Measurements from ENCODE around the gene RIPOR1.
"Not testable (repeated sequence)": the region's sequence is repeated elsewhere in the genome, so short reads cannot be mapped to it uniquely, and the experiment has no call there.

Gene RIPOR1

DNA sequence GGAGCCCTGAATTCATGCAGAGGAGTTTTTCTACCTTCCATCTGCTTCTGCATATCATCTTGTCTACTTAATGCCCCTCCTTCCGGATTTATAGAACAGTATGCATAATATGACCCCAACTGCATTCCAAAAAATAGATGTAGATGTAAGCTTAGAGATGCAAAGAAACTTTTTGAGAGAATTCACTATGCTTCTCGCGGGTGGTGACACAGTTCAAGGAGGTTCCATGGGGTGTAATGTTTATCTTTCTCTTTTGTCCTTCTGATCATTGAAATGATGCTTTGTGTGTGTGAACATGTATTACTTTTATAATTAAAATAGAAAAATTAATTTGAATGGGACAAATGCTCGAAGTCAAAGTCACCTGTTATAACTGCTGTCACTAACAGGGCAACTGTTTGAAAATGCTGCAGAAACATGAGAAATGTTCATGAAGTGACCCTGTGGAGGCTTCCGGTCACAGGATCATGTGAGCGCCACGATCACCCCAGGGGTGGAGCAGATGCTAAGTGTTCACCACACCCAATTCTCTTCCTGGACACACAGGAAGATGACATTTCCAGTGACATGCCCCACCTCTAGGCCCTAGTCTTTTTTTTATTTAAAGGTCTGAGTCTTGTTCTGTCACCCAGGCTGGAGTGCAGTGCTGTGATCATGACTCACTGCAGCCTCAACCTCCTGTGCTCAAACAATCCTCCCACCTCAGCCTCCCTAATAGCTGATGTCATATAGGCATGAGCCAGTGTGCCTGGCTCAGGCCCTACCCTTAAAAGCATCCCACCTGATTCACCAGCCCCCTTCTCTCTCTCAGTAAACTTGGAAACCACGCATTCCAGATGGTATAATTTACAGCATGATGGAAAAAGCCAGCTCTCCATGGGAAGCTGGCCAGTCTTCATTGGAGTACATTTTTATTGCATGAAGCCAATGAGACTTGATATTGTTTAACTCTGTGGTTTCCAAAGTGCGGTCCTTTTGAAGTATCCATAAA, 24.3 kb upstream of the RIPOR1 start:
- H3K4me3 ChIP-seq (ENCODE audit: control insufficient read depth, low read depth, low read length): no peak overlapping the region
- TF ChIP-seq, protein P1, sequence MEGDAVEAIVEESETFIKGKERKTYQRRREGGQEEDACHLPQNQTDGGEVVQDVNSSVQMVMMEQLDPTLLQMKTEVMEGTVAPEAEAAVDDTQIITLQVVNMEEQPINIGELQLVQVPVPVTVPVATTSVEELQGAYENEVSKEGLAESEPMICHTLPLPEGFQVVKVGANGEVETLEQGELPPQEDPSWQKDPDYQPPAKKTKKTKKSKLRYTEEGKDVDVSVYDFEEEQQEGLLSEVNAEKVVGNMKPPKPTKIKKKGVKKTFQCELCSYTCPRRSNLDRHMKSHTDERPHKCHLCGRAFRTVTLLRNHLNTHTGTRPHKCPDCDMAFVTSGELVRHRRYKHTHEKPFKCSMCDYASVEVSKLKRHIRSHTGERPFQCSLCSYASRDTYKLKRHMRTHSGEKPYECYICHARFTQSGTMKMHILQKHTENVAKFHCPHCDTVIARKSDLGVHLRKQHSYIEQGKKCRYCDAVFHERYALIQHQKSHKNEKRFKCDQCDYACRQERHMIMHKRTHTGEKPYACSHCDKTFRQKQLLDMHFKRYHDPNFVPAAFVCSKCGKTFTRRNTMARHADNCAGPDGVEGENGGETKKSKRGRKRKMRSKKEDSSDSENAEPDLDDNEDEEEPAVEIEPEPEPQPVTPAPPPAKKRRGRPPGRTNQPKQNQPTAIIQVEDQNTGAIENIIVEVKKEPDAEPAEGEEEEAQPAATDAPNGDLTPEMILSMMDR (IDR thresholded peaks at IDR 0.05; ENCODE audit: control insufficient read depth, insufficient read depth, low read depth, low read length, missing control alignments): no peak
- no peak for DNase-seq (ENCODE audit: low read depth)

DNA sequence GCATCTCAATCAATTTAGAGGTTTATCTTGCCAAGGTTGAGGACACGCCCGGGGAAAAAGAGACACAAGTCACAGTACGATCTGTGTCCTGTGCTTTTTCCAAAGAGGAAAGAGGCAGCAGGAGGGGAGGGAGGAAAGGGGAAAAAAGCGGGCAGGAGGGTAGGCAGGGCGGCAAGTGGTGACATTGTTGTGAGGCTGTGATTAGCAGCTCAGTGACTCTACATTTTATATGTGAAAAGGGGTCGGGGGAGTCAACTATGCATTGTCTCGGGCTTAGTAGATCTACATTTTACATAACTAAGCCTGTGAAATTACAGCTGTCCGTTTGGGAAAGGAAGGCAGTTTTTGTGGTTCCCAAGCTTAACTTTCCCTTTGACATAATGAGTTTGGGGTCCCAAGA, 22.2 kb upstream of the RIPOR1 start:
- no peak for DNase-seq (ENCODE audit: low read depth)
- TF ChIP-seq, protein P1 (IDR thresholded peaks at IDR 0.05; ENCODE audit: control insufficient read depth, insufficient read depth, low read depth, low read length, missing control alignments): no peak
- H3K4me3 ChIP-seq (ENCODE audit: control insufficient read depth, low read depth, low read length): no peak overlapping the region

DNA sequence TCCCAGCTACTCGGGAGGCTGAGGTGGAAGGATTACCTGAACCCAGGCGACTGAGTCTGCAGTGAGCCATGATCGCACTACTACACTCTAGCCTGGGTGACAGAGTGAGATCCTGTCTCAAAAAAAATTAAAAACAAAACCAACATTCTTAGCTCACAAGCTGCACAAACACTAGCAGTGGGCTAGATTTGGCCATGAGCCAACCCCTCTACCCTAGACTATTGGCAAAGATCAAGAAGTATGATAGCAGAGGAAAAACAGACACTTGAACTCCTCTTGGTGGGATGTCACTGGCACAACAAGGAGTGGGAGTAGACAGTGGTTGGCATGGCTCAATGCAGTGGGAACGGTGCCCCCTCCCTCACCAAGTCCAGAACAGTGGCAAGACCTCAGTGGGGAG, 19.6 kb upstream of the RIPOR1 start:
- TF ChIP-seq, protein P1 (IDR thresholded peaks at IDR 0.05; ENCODE audit: control insufficient read depth, insufficient read depth, low read depth, low read length, missing control alignments): no peak
- no peak for DNase-seq (ENCODE audit: low read depth)
- H3K4me3 ChIP-seq (ENCODE audit: control insufficient read depth, low read depth, low read length): no peak overlapping the region

DNA sequence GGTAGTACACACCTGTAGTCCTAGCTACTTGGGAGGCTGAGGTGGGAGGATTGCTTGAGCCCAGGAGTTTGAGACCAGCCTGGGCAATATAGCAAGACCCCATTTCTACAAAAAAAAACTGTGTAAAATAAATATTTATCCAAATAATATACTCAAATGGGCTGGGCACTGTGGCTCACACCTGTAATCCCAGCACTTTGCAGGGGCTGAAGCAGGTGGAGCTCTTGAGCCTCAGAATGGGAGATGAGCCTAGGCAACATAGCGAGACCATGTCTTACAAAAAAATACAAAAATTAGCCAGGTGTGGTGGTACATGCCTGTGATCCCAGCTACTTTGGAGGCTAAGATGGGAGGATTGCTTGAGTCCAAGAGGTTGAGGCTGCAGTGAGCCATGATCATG, 14.7 kb upstream of the RIPOR1 start:
- H3K4me3 ChIP-seq (ENCODE audit: control insufficient read depth, low read depth, low read length); DNase-seq (ENCODE audit: low read depth): not testable (repeated sequence)

DNA sequence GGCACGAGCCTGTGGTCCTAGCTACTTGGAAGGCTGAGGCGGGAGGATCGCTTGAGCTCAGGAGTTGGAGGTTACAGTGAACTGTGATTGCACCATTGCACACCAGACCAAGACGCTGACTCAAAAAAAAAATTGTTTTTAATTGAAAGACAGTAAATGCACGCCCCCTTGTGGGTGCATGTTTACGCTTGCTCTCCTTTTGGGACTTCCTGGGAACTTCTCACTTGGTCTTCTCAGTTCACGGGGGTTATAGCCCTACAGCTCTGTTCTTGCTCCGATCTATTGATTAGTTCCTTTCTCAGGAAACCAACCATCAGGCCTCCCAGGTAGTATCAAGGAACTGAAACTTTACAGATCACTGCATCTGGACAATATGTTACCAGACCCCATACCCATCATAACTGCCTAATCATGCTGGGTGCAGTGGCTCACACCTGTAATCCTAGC, 14.2 kb upstream of the RIPOR1 start:
- H3K4me3 ChIP-seq (ENCODE audit: control insufficient read depth, low read depth, low read length): no peak overlapping the region
- DNase-seq (ENCODE audit: low read depth): peak; percentile 65
- TF ChIP-seq, protein P1 (IDR thresholded peaks at IDR 0.05; ENCODE audit: control insufficient read depth, insufficient read depth, low read depth, low read length, missing control alignments): peak; percentile 69

DNA sequence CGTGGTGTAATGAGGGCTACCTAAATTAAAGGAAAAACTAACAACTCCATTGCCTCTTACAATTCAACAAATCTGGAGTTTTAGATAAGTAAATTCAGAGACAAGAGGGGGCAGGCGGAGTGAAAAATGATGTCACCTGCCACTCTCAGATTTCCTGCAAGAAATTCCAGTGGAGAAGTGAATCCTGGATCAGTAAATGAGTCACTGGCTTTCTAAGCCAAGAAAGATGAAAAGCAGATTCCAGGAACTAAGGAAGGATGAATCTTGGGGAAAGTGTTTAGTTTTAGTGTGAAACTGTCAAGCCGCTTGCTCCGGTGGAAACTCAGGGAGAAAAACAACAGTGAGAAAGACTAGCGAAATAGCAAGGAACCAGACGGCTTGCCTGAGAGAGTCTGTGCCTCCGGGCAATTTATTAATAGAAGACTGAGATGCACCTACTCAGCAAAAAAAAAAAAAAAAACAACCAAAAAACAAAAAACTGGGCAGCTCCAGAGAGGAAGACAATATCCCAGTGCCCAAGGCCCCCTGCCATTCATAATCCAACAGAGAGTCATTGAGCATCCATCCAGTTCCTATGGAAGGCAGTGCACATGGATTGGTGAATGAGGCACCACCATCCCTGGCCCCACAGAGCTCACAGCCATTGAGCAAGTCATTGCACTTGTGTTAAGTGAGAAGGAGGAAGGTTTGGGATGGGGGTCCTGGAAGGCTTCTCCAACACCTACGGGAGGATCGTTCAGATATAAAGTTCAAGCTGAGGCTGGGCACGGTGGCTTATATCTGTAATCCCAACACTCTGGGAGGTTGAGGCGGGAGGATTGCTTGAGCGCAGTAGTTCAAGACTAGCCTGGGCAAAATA, 12.1 kb upstream of the RIPOR1 start:
- no peak overlapping the region for H3K4me3 ChIP-seq (ENCODE audit: control insufficient read depth, low read depth, low read length)

More for the DNA sequence above, 12.1 kb upstream of the RIPOR1 start:
- peak; percentile 21 for DNase-seq (ENCODE audit: low read depth)
- TF ChIP-seq, protein P1 (IDR thresholded peaks at IDR 0.05; ENCODE audit: control insufficient read depth, insufficient read depth, low read depth, low read length, missing control alignments): no peak
